H1 (cell line): ENCODE measurements around the gene IFITM2. TPM values are rescaled to one million over a fixed set of nuclear protein-coding genes. Genes with fewer than 3 reads are reported as not detected.

Experiments
- CTCF ChIA-PET: fragments of 300-600 bp; sonication (Branson Sonifier 250); formaldehyde crosslinking; loops from one replicate; lab custom pipeline; 2021; ENCODE audit not compliant: partially characterized antibody; lab: Charles Lee
- POLR2A ChIA-PET: fragments of 300-600 bp; sonication (Branson Sonifier 250); formaldehyde crosslinking; loops from one replicate; lab custom pipeline; 2021; ENCODE audit warnings: inconsistent platforms; ENCODE audit not compliant: partially characterized antibody; lab: Charles Lee
- DNase-seq, 2 experiments: peaks; one replicate each; pipeline versions ENCODE4 v3.0.0 to v3.0.0-alpha.2; 2010 to 2022; ENCODE audit warnings: low spot score in 2 of 2, low read depth in 1 of 2, mixed read lengths in 1 of 2
- FAIRE-seq: peaks from 2 replicates; lab custom pipeline; 2011; peaks lifted over from hg19 to GRCh38; lab: Jason Lieb, UNC
- H2AFZ ChIP-seq: 2 replicates; pipeline ENCODE4 v1.8.1; 2012; ENCODE audit warnings: low read length, inconsistent platforms
- H2AK5ac ChIP-seq: 2 replicates; pipeline ENCODE4 v1.6.1; 2013; ENCODE audit warnings: low read depth, low read length
- H2BK120ac ChIP-seq: replicated peaks from 2 replicates; pipeline ENCODE3; 2013; ENCODE audit warnings: low read depth, low read length, inconsistent platforms
- H2BK12ac ChIP-seq: 2 replicates; pipeline ENCODE4 v1.6.1; 2013; ENCODE audit warnings: low read depth, low read length
- H2BK15ac ChIP-seq: 2 replicates; pipeline ENCODE4 v1.6.1; 2013; ENCODE audit warnings: low read length
- H2BK20ac ChIP-seq: 2 replicates; pipeline ENCODE4 v1.6.1; 2013; ENCODE audit warnings: low read length
- H2BK5ac ChIP-seq: 2 replicates; pipeline ENCODE4 v1.6.1; 2013; ENCODE audit warnings: low read depth, low read length
- H3K14ac ChIP-seq: 2 replicates; pipeline ENCODE4 v1.6.1; 2013; ENCODE audit warnings: inconsistent platforms; ENCODE audit not compliant: insufficient read length
- H3K18ac ChIP-seq: 2 replicates; pipeline ENCODE4 v1.6.1; 2013; ENCODE audit warnings: low read length; ENCODE audit errors: extremely low read depth
- H3K23ac ChIP-seq: 2 replicates; pipeline ENCODE4 v1.6.1; 2013; ENCODE audit warnings: inconsistent platforms; ENCODE audit not compliant: insufficient read length
- H3K23me2 ChIP-seq: 2 replicates; pipeline ENCODE4 v1.6.1; 2013; ENCODE audit warnings: low read depth, low read length
- H3K27ac ChIP-seq: 2 replicates; pipeline ENCODE4 v1.6.1; 2011; ENCODE audit warnings: low read depth, low read length, inconsistent platforms
- H3K27me3 ChIP-seq, 4 experiments: replicated peaks in 1 of 4; 1 replicate in 1 of 4; 2 replicates in 3 of 4; pipeline versions ENCODE4 v1.6.1 to v1.8.1; 2011 to 2013; ENCODE audit warnings: low read length in 3 of 4, mild to moderate bottlenecking in 3 of 4, inconsistent platforms in 2 of 4, mixed read lengths in 2 of 4, moderate library complexity in 1 of 4; ENCODE audit not compliant: control insufficient read depth in 3 of 4, insufficient read depth in 3 of 4; ENCODE audit errors: extremely low read depth in 1 of 4
- H3K36me3 ChIP-seq, 4 experiments: 2 replicates each; pipeline versions ENCODE4 v1.6.1 to v1.8.1; 2011 to 2013; ENCODE audit warnings: mild to moderate bottlenecking in 4 of 4, low read length in 3 of 4, moderate library complexity in 2 of 4, control low read depth in 1 of 4, inconsistent platforms in 1 of 4; ENCODE audit not compliant: insufficient read depth in 4 of 4, control insufficient read depth in 2 of 4
- H3K4ac ChIP-seq: replicated peaks from 2 replicates; pipeline ENCODE3; 2013; ENCODE audit warnings: low read length, low read depth, mixed read lengths, inconsistent platforms; ENCODE audit not compliant: insufficient read length
- H3K4me1 ChIP-seq, 4 experiments: replicated peaks in 1 of 4; 1 replicate in 1 of 4; 2 replicates in 3 of 4; pipeline versions ENCODE4 v1.6.1 to v1.8.1; 2011 to 2013; ENCODE audit warnings: low read length in 3 of 4, inconsistent platforms in 2 of 4, mixed read lengths in 1 of 4; ENCODE audit not compliant: insufficient read depth in 4 of 4, control insufficient read depth in 3 of 4
- H3K4me2 ChIP-seq, 2 experiments: 2 replicates each; pipeline versions ENCODE4 v1.6.1 to v1.8.1; 2011 to 2013; ENCODE audit warnings: low read depth in 2 of 2, low read length in 2 of 2, control low read depth in 1 of 2, inconsistent platforms in 1 of 2, mild to moderate bottlenecking in 1 of 2; ENCODE audit not compliant: insufficient read depth in 1 of 2
- H3K4me3 ChIP-seq, 4 experiments: fragments of 200-600, 300-600 bp in 1 of 4; sonication (generic), shearing (Covaris generic), sonication (Bioruptor Twin) in 1 of 4; 2 replicates each; pipeline versions ENCODE4 v1.5.1 to v1.8.1; 2011 to 2016; ENCODE audit warnings: low read length in 4 of 4, low read depth in 3 of 4, control low read depth in 2 of 4, inconsistent platforms in 2 of 4, mild to moderate bottlenecking in 2 of 4, mixed read lengths in 1 of 4, moderate library complexity in 1 of 4; ENCODE audit not compliant: insufficient read depth in 2 of 4; ENCODE audit errors: extremely low read depth in 1 of 4
- H3K56ac ChIP-seq: replicated peaks from 2 replicates; pipeline ENCODE3; 2013; ENCODE audit warnings: low read depth, mild to moderate bottlenecking, mixed read lengths, low read length, inconsistent platforms; ENCODE audit not compliant: insufficient read length
- H3K79me1 ChIP-seq: 2 replicates; pipeline ENCODE4 v1.6.1; 2013; ENCODE audit warnings: low read depth, low read length, control low read depth
- H3K79me2 ChIP-seq, 2 experiments: 2 replicates each; pipeline versions ENCODE4 v1.6.1 to v1.8.1; 2012 to 2013; ENCODE audit warnings: low read length in 2 of 2, mild to moderate bottlenecking in 2 of 2, inconsistent platforms in 1 of 2; ENCODE audit not compliant: insufficient read depth in 2 of 2, control insufficient read depth in 1 of 2
- H3K9ac ChIP-seq, 4 experiments: replicated peaks in 1 of 4; 1 replicate in 1 of 4; 2 replicates in 3 of 4; pipeline versions ENCODE4 v1.6.1 to v1.8.1; 2011 to 2013; ENCODE audit warnings: low read depth in 3 of 4, low read length in 3 of 4, control low read depth in 2 of 4, mild to moderate bottlenecking in 2 of 4, moderate library complexity in 2 of 4, inconsistent platforms in 1 of 4; ENCODE audit errors: extremely low read depth in 1 of 4
- H3K9me3 ChIP-seq, 2 experiments: 2 replicates each; pipeline versions ENCODE4 v1.6.1 to v1.8.1; 2012 to 2013; ENCODE audit warnings: mild to moderate bottlenecking in 2 of 2, moderate library complexity in 2 of 2, control low read depth in 1 of 2, inconsistent platforms in 1 of 2, low read depth in 1 of 2, low read length in 1 of 2, mixed read lengths in 1 of 2; ENCODE audit not compliant: insufficient read depth in 2 of 2
- H4K20me1 ChIP-seq, 2 experiments: replicated peaks in 1 of 2; 2 replicates each; pipeline versions ENCODE3 to v1.8.1; 2011 to 2013; ENCODE audit warnings: inconsistent platforms in 2 of 2, low read length in 2 of 2, mild to moderate bottlenecking in 1 of 2; ENCODE audit not compliant: insufficient read depth in 2 of 2, control insufficient read depth in 1 of 2
- H4K5ac ChIP-seq: 2 replicates; pipeline ENCODE4 v1.6.1; 2013; ENCODE audit warnings: low read length, low read depth, mixed read lengths, inconsistent platforms; ENCODE audit not compliant: insufficient read length
- H4K8ac ChIP-seq: 2 replicates; pipeline ENCODE4 v1.8.0; 2013; ENCODE audit warnings: mild to moderate bottlenecking, moderate library complexity, low read length, inconsistent platforms; ENCODE audit not compliant: insufficient read depth; ENCODE audit errors: extremely low read depth
- H4K91ac ChIP-seq: replicated peaks from 2 replicates; pipeline ENCODE3; 2013; ENCODE audit warnings: low read length, mixed read lengths, inconsistent platforms; ENCODE audit not compliant: insufficient read length
- BACH1 ChIP-seq: IDR thresholded peaks from 2 replicates; pipeline ENCODE4 v1.6.1; 2012; ENCODE audit warnings: low read length, improper control_type of control experiment
- BCL11A ChIP-seq, 2 experiments: IDR thresholded peaks; one replicate each; pipeline ENCODE4 v1.6.1; 2011; ENCODE audit warnings: low read depth in 2 of 2, low read length in 2 of 2, mild to moderate bottlenecking in 2 of 2
- CEBPB ChIP-seq: IDR thresholded peaks from 2 replicates; pipeline ENCODE4 v1.6.1; 2012; ENCODE audit warnings: low read depth, low read length
- CTCF ChIP-seq, 3 experiments: IDR thresholded peaks; 1 replicate in 2 of 3; 2 replicates in 1 of 3; pipeline versions ENCODE4 v1.5.1 to v1.6.1; 2011; ENCODE audit warnings: low read length in 3 of 3, mild to moderate bottlenecking in 3 of 3, inconsistent platforms in 2 of 3, low read depth in 1 of 3, moderate library complexity in 1 of 3; ENCODE audit not compliant: insufficient read depth in 1 of 3; ENCODE audit errors: control extremely low read depth in 1 of 3
- E2F6 ChIP-seq: IDR thresholded peaks from 2 replicates; pipeline ENCODE4 v1.6.1; 2012; ENCODE audit warnings: inconsistent platforms
- POU5F1 ChIP-seq: IDR thresholded peaks from 2 replicates; pipeline ENCODE4 v1.6.1; 2011; ENCODE audit warnings: low read depth, mild to moderate bottlenecking, low read length, moderate library complexity
- YY1 ChIP-seq: IDR thresholded peaks from 2 replicates; pipeline ENCODE4 v1.6.1; 2011; ENCODE audit warnings: low read depth, mild to moderate bottlenecking, low read length
- WGBS, 2 experiments: shearing (Covaris generic) in 1 of 2; methylation state at CpG; one replicate each; pipeline versions ENCODE4 v1.1.6 to v1.1.7; 2013 to 2015; ENCODE audit warnings: low lambda C conversion rate in 2 of 2, mixed read lengths in 2 of 2, inconsistent platforms in 1 of 2, low coverage in 1 of 2, missing lambda C conversion rate in 1 of 2; ENCODE audit not compliant: insufficient replicate concordance in 2 of 2, insufficient coverage in 1 of 2, insufficient read length in 1 of 2; ENCODE audit errors: extremely low coverage in 1 of 2, missing lambda C conversion rate in 1 of 2; 5-methylcytosine and 5-hydroxymethylcytosine counted together
- polyA plus RNA-seq, 7 experiments: library from polyadenylated mRNA; depleted of rRNA in 3 of 7; stranded (reverse) in 5 of 7; unstranded in 2 of 7; fragments of >200 nt in 5 of 7; fragments of 200-250 nt in 2 of 7; gene quantifications; 1 replicate in 5 of 7; 2 replicates in 1 of 7; 4 replicates in 1 of 7; pipeline versions ENCODE4 v1.2.1 to v1.2.3, GENCODE V29; 2011 to 2013; ENCODE audit warnings: missing spikeins in 2 of 7, mixed read lengths in 2 of 7
- total RNA-seq: library from RNA; stranded (reverse); fragmentation: NEBNext Ultra II Directional; extraction: Animal tissue kit (Norgen Biotek cat#: 25700); gene quantifications from 2 replicates; pipeline ENCODE4 v1.2.1, GENCODE V29; 2021

Gene IFITM2
- total and polyA plus RNA-seq, 2 of the 8 experiments (the other 6 are each of a cell fraction or from before 2014, with no cell fraction given) = 399 to 764 TPM

GRCh38 chr11:303363-303762, 4.3 kb upstream of the IFITM2 start:
- TF ChIP-seq YY1 (no peak), E2F6 (no peak), BCL11A (IDR thresholded peaks at IDR 0.05; ENCODE audit: low read depth in 2 of 2, low read length in 2 of 2) (no peak), CTCF (IDR thresholded peaks at IDR 0.05; ENCODE audit: control extremely low read depth in 1 of 3, insufficient read depth in 1 of 3, low read depth in 1 of 3, low read length in 3 of 3) (no peak), POU5F1 (no peak), BACH1 (no peak), CEBPB (no peak)

More at GRCh38 chr11:303363-303762, 4.3 kb upstream of the IFITM2 start:
- H4K5ac ChIP-seq = no peak overlapping the region
- no peaks in the 10 kb centered on the region for H3K36me3 ChIP-seq
- no peak for FAIRE-seq
- no peaks in the 10 kb centered on the region for H4K20me1 ChIP-seq
- H2BK12ac ChIP-seq = peak overlapping the region; percentile 98; the same call in 1 of the 2 replicates
- no peak overlapping the region for H4K8ac ChIP-seq
- H3K9ac ChIP-seq = no peak overlapping the region
- POLR2A ChIA-PET = interaction anchor here (3.7 to 5.2 kb wide), 2 partner anchors 13 kb away, joined by 14 to 33 read pairs; no protein-coding TSS in a partner anchor
- no peaks in the 10 kb centered on the region for H3K9me3 ChIP-seq
- CTCF ChIA-PET = interaction anchor here (0.6 to 6.1 kb wide), 7 partner anchors 9 to 1175 kb away, joined by 3 to 52 read pairs (median 4); no protein-coding TSS in a partner anchor
- H3K18ac ChIP-seq = peak overlapping the region; percentile 93; the same call in 1 of the 2 replicates
- WGBS, 2 experiments = 95% methylated on average over 6 of the region's 12 CpGs; no CpG with 5 or more reads in 1 of the 2 experiments
- H2AK5ac ChIP-seq = no peak overlapping the region
- H2BK15ac ChIP-seq = no peak overlapping the region; the same call in 1 of the 2 replicates
- peak overlapping the region; percentile 56; the same call in 1 of the 2 replicates for H2BK20ac ChIP-seq
- H3K79me2 ChIP-seq = no peaks in the 10 kb centered on the region
- H3K27me3 ChIP-seq = no peaks in the 10 kb centered on the region; a peak in 1 of 7 replicates
- H2BK5ac ChIP-seq = peak overlapping the region; percentile 92; the same call in 1 of the 2 replicates
- H3K4ac ChIP-seq = no peak overlapping the region
- peaks cover 18 to 44% (median 34%) of the 10 kb centered on the region in 4 experiments for H3K4me1 ChIP-seq
- no peak overlapping the region for H3K14ac ChIP-seq
- no peak overlapping the region for H2BK120ac ChIP-seq
- H3K79me1 ChIP-seq = no peaks in the 10 kb centered on the region
- no peak overlapping the region for H4K91ac ChIP-seq
- H3K23me2 ChIP-seq = peaks cover 2% of the 10 kb centered on the region; the same call in 1 of the 2 replicates
- no peak for DNase-seq
- no peak overlapping the region for H3K56ac ChIP-seq
- no peak overlapping the region for H3K23ac ChIP-seq
- H3K27ac ChIP-seq = no peak overlapping the region
- no peak overlapping the region for H3K4me2 ChIP-seq
- H2AFZ ChIP-seq = no peak overlapping the region
- H3K4me3 ChIP-seq = no peak overlapping the region
